ENCODE data around the gene UGT1A3.

DNA sequence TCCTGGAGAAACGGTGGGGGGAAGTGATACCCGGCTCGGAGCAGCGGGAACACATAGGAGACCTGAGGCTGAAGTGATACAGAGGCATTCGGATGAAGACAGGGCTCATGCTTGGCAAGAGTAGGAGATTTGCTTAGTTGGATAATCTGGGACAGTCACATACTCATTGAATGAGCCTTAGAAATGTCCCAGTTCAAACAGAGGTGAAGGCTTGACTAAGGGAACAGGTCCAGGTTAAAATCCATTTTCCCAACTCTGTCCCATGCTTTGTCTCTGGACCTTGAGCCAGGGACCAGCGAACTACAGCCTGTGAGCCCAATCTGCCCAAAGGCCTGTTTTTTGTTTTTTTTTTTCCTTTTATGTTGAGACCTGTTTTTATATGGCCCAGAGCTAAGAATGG is 34.9 kb upstream of the UGT1A3 start:
- TF ChIP-seq TAF1 (IDR thresholded peaks at IDR 0.05; ENCODE audit: borderline replicate concordance, insufficient read depth, low read length), result no peak
- TF ChIP-seq POLR2AphosphoS5 (IDR thresholded peaks at IDR 0.05; ENCODE audit: low read depth, low read length), result no peak
- TF ChIP-seq SIN3A (IDR thresholded peaks at IDR 0.05; ENCODE audit: borderline replicate concordance, insufficient read depth, low read length), result no peak
- TF ChIP-seq FOXP2 (optimal IDR thresholded peaks at IDR 0.05; ENCODE audit: borderline replicate concordance, extremely low read depth, extremely low read length, insufficient read depth), result no peak
